GM21447 (cell line): ENCODE results near the gene PRKG1.
"Not testable (repeated sequence)": the region's sequence is repeated elsewhere in the genome, so short reads cannot be mapped to it uniquely, and the experiment has no call there.

Source experiments
- ATAC-seq: cut with Tn5 transposase; IDR thresholded peaks from one replicate; pipeline ENCODE4 v1.9.1; 2021; ENCODE audit not compliant: unreplicated experiment

PRKG1 gene

DNA sequence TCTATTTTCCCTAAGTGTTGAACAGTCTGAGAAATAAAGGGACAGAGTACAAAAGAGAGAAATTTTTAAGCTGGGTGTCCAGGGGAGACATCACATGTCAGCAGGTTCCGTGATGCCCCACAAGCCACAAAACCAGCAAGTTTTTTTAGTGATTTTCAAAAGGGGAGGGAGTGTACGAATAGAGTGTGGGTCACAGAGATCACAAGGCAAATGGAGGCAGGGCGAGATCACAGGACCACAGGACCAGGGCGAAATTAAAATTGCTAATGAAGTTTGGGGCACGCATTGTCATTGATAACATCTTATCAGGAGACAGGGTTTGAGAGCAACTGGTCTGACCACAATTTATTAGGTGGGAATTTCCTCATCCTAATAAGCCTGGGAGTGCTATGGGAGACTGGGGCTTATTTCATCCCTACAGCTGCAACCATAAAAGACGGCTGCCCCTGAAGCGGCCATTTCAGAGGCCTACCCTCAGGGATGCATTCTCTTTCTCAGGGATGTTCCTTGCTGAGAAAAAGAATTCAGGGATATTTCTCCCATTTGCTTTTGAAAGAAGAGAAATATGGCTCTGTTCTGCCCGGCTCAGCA is 193.8 kb downstream of the PRKG1 start:
- not testable (repeated sequence) for ATAC-seq

GRCh38 chr10:51269821-51270220 is 195.5 kb downstream of the PRKG1 start:
- no peak for ATAC-seq

DNA sequence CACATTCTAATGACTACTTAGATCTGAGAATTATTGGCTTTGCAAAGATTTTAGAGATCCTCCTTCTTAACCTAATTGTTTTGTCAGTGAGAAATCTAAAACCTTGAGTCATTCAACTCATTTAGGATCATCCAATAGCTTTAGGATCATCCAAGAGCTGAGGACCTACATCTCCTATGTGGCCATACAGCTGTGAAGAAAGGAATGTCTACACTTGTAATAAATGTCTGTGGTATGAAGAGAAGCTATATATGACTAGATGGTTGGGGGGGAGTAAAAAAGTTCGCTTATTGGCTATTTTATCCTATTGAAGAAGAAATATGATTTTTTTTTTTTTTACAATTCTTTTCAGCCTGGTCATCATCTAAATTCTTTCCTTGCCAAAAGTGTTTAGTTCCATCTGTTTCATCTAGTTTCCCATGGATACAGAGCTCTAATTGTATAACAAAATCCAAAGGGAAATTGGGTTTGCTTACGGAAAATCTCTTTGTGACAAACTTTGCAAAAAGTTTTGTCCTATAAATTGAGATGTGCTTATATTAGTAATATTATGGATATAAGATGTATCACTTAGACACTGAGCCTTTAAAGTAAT is 196.7 kb downstream of the PRKG1 start:
- no peak for ATAC-seq

DNA sequence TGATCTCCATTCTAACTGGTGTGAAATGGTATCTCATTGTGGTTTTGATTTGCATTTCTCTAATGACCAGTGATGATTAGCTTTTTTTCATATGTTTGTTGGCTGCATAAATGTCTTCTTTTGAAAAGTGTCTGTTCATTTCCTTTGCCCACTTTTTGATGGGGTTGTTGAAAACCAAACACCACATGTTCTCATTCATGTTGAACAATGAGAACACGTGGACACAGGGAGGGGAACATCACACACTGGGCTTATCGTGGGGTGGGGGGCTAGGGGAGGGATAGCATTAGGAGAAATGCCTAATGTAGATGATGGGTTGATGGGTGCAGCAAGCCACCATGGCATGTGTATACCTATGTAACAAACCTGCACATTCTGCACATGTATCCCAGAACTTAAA is 197.8 kb downstream of the PRKG1 start:
- ATAC-seq = not testable (repeated sequence)

DNA sequence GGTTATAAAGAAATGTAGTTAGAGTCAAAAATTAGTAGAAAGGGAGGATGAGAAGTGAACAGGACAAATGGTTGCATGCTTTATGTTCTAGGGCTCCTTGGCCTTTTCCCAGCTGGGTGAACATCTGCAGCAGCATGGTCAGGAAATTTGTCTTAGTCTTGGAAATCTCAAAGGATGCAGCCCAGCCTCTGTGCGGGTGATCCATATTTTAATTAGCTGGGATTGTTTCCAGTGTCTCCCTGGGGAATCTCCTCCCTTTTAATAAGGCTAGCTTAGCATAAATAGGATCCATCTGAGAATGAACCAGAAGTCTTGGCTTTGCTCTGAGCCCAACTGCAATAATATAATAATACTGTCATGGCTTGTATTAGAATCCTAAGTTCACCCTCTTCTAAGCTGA is 198.3 kb downstream of the PRKG1 start:
- ATAC-seq = no peak

- no peak for ATAC-seq
These were observed 199.3 kb downstream of the PRKG1 start for GRCh38 chr10:51273574-51273973.

DNA sequence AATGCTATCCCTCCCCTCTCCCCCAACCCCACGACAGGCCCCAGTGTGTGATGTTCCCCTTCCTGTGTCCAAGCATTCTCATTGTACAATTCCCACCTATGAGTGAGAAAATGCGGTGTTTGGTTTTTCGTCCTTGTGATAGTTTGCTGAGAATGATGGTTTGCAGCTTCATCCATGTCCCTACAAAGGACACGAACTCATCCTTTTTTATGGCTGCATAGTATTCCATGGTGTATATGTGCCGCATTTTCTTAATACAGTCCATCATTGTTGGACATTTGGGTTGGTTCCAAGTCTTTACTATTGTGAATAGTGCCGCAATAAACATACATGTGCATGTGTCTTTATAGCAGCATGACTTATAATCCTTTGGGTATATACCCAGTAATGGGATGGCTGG is 201.8 kb downstream of the PRKG1 start:
- ATAC-seq = not testable (repeated sequence)

DNA sequence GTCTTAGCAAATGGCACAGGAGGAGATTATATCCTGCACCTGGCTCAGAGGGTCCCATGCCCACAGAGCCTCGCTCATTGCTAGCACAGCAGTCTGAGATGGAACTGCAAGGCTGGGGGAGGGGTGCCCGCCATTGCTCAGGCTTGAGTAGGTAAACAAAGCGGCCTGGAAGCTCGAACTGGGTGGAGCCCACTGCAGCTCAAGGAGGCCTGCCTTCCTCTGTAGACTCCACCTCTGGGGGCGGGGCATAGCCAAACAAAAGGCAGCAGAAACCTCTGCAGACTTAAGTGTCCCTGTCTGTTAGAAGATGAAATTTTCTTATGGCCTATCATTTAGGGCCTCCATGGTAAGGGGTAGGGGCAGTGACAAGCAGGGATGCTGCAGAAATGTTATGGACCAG is 207.1 kb downstream of the PRKG1 start:
- ATAC-seq = not testable (repeated sequence)

DNA sequence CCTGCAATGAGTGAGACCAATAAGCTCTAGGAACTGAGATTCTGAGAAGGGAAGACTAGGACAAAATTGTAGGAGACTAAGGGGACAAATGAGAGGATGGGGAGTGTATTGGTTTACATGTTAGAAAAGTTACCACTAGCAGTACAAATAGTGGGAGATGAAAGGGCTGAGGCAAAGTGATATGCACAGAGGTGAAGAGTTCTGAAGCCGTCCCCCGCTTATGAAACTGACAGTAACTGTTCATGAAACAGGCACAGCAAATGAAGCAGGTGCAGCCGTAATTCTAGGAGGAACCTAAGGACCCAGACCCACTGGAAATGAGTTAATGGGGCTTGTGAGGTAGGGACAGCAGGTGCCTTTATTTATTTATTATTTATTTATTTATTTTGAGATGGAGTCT is 211.3 kb downstream of the PRKG1 start:
- no peak for ATAC-seq

DNA sequence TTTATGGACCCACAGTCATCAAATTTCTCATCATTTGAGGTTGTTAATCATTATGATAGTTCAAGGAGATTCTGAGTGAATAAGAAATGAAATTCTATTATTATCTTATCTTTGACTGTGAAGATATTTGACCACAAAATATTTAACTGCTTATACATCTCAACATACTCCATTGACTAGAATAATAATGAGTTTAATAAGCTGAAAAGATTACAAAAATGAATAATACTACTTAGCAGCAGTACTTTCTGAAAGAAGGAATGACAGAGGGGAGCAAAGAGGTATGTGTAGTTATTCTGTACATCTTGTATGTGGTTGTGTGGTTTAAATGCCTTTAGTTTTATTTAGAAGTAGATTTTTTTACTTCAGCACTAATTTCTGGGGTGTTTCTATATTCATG is 214.2 kb downstream of the PRKG1 start:
- no peak for ATAC-seq

- no peak for ATAC-seq
These were observed 215.2 kb downstream of the PRKG1 start for GRCh38 chr10:51289519-51289918.

DNA sequence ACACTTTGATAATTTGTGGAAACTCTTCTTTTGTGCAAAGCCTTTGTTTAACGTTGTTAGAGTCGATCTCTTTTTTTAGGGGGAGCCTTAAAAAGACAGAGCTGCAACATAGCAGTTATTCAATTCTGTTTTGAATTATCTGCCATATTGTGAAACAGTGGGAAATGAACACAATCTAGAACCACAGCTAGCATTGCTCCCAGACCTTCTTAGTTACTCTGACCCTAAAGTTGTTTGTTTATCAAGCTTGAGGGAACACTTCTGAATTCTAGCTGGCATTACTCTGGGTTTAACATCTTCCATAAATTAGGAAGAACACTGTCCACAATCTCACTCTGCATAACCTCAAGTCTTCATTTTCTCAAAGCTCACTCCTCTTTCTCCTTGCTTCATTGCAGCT is 217.7 kb downstream of the PRKG1 start:
- no peak for ATAC-seq

DNA sequence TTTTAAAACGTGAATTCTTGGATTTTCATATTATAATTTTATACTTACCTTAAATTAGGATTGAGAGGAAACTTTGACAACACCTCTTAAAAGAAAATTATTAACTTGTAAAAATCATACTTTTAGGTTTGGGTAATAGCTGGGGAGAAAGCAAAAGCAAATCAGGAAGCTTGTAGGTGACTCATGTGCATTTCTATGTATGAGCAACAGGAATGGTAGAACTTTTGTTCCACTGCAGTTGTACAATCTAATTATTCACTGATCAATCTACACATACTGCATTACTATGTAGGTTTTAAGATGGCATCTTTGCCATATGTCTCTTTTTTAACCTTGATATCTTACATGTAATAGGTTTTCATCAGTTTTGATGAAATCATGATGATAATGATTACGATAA is 223.2 kb downstream of the PRKG1 start:
- ATAC-seq = no peak

DNA sequence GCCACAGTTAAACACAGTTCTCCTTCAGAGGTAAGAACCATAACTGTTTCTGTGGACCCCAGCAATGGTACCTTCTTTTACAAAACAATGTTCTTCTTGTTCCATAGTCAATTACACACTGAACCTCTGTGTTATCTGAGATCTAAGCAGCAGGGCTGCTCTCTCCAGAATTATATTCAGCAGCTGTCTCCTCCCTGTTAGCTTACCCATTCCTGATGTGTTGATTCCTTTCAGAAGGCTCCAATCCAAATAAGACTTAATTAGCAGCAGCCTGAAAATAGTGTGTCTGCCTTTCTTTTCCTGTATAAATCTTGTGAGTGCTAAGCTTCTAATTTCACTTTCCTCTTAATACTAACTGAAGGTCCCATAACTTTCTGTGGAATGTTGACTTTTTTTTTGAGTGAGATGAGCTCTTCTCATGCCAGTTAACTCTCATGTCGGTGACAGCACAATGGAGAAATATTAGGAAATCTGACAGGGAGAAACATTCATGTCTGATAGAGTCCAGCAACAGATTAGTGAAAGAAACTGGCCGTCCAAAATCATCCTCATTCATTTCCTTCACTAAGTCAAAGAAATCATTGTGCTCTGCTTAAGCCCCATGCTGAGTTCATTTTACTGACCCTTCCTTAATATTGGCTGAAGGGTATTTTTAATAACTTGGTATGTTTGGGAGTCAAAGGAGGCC is 226.5 kb downstream of the PRKG1 start:
- ATAC-seq = no peak

DNA sequence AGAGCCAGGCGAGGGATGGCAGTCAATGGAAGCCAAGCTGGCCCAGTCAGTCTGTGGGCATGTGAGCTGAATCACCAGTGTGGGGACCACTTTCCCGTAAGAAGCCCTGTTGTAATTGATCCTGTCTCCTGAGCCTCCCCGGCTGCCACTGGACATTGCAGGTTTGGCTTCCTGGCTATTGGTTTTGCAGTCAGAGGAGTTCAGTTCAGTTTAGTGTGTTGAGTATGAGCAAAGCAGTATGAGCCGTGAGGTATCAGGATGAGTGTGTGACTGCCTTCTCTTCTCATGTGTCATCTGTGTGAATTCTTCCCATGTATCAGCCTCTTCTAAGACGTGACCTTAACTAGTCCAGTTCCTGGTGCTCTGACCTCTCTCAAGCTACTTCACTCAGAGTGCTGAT is 227.4 kb downstream of the PRKG1 start:
- no peak for ATAC-seq

- ATAC-seq = no peak
These were observed 228.0 kb downstream of the PRKG1 start for GRCh38 chr10:51302316-51302715.

DNA sequence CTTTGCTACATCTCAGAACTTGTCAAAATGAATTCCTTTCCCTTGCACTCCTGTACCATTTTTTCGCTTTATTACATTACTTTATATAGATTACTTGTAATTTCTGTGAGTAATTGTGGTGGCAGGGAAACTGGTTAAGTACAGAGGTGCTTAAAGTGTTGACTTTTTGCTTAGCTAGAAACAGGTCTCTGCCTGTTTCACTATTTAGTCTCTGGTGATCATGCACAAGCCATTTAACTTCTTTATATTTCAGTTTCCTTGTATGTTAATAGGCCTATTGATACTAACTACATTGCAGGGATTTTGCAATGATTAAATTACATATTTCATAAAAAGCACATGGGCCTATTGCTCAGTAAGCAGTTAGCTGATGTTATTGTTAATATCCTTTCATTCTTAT is 233.8 kb downstream of the PRKG1 start:
- no peak for ATAC-seq

DNA sequence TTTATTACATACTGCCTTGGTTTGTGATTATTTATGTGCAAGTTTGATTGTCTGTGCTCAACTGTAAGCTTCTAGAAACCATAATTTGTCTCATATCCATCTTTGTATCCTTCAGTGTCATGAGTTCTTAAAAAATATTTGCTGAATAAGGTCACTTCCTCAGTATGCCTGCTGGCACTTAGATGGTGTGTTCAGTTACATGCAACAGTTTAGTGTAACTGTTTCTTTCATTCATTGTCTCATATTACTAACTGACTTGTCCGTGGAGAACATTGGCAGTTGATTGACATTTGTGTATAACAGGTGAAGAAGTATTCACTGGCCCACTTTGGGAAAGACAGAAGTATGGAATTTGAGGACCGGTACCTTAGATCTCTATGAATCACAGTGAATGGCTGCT is 236.9 kb downstream of the PRKG1 start:
- no peak for ATAC-seq

DNA sequence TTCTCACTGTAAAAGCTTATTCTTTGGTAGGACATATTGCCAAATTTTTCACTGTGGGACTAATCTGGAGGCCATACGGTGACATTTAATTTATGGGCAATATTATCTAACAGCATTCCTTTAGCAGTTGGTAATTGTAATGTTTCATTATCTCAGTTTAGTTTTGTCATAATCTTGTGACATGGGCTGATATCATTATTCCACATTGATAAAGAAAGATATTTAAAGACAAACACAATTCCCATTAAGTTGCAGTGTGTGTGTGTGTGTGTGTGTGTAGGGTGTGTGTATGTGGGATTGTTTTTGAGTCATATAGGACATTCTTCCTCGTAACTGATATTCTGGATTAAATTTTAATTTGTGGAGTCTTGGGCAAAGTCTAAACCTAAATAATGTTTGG is 238.5 kb downstream of the PRKG1 start:
- no peak for ATAC-seq

GRCh38 chr10:51313251-51313650 is 239.0 kb downstream of the PRKG1 start:
- no peak for ATAC-seq

DNA sequence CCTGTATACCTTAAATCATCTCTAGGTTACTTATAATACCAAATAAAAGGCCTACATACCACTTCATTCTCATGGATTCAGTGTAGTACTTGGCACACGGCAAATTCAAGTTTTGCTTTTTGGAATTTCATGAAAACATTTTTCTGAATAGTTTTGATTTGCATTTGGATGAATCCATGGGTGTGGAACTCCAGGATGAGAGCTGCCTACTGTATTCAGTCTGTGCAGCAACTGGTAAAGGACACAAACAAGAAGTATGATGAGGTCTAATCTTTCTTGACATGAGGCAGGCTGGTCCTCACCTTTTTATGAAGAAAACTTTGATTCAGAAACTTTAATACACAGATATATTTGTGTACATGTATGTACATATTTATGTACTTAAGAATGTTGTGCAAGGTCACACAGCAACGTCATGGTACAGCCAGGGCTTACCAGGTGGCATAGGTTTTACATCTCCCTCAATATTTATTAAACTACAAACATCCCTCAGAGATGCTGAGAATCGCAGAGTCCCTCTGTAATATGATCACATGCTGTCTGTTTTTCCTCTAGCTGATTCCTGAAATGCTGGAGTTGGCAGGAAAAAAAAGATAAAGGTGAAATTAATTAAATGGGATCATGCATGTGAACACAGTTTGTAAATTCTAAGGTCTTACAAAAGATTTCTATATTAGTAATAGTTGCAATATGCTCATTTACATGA is 239.6 kb downstream of the PRKG1 start:
- ATAC-seq = no peak

DNA sequence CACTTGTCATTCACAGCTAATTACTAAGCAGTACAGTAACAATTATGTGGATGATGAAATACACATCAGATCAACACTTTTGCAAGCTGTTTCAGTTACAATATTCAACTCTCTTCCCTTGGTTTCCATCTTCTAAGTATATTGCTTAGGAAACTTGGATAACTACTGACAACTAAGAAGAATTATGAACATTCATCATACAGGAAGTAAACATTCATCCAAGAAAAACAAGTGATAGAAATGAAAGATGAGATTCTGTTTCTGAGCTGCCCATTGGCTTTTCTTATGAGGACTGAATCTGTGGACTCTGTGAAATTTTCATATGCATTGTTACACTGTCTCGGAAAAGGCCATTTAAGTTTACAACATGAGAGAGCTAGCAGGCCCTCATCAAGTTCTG is 240.2 kb downstream of the PRKG1 start:
- ATAC-seq = no peak
